Inflammatory macrophage treated with lipopolysaccharide for 4 hours (primary cell): ENCODE data around the gene AK8.

Experiments
- DNase-seq: peaks from one replicate; pipeline ENCODE4 v3.0.0-alpha.2; 2020

AK8 gene

GRCh38 chr9:132887181-132888120 lies 9.4 kb upstream of the AK8 start:
- no peak for DNase-seq

GRCh38 chr9:132886334-132886725 lies 8.2 kb upstream of the AK8 start:
- DNase-seq, result no peak

DNA sequence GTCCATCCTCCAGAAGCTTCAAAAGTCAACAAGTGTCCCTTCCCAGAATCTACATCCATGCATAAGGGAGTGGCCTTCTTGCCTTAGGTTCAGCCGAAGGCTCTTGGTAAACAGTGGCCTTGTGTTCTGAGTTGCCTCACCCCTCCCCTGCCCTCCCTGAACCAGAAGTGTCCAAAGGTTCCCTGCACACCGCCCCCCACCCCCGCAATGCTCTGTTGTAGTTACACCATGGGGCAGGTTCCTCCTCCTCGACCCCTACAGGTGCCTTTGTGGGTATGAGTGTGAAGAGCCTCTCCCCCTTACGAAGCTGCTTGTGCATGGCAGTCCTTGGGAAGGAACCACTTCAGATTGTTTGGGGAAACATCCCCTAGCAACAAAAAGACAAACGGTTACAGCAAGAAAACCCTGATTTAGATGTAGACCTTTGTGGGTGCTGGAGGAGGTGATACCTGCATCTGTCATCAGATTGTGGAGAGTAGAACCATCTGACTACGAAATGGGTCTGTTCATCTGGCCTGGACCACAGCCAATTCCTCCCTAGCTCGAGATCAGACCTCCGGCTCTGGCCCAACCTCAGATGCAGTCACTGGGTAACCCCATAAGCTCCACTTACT lies 7.7 kb upstream of the AK8 start:
- DNase-seq, result no peak

DNA sequence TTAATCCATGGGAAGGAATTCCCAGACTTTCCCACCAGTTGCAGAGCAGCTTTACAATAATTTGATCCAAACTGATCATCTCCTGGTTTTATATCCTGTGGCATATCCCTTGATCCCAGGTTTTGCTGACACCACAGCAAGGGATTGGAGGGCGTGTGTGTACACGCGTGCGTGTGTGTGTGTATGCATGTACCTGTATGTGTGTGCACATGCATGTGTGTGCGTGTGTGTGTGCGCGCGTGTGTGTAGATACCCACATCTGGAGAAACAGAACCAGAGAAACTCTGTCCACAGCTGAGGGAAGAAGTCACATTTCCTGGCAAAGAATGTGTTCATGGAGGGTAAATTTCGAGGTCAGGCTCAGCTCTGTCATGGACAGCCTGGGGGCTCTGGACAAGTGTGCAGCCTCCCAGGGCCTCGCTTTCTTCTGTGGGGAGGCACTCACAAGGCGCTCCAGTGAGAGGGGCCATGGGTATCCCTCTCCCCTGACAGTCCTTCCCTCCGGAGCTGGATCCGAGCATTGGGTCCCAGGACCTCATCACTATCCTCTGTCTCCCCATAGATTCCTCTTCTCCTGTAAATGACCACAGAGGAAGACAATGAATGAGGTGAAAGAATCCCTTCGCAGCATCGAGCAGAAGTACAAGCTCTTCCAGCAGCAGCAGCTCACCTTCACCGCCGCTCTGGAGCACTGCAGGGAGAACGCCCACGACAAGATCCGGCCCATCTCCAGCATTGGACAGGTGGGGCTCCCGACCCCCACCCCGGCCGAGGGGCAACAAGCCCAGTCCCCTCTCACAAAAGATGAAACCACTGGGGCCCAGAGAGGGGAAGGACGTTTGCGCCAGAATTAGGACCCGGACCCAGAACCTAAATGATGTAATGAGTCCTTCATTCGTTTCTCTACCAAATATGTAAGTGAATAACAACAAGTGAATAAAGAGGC lies 5.5 kb upstream of the AK8 start:
- DNase-seq, result no peak

GRCh38 chr9:132882616-132883015 lies 4.5 kb upstream of the AK8 start:
- DNase-seq, result no peak

DNA sequence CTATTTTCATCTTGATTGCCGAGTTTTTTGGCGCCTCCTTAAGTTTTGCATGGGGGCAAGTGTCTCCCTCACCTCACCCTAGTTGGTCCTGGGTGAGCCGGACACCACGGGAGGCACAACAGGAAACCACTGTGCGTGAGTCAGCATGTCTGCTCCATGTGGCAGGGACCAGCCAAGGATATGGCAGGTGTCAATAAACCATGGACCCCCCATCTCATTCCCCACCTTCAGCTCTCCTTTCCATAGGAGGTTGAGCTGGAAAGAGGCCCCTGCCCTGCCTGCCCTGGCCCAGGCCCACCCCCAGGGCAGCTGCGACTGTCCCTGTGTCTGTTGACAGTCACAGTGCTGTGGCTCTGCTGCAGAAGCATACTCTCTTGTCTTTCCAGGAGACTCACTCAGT lies 3.7 kb upstream of the AK8 start:
- no peak for DNase-seq

DNA sequence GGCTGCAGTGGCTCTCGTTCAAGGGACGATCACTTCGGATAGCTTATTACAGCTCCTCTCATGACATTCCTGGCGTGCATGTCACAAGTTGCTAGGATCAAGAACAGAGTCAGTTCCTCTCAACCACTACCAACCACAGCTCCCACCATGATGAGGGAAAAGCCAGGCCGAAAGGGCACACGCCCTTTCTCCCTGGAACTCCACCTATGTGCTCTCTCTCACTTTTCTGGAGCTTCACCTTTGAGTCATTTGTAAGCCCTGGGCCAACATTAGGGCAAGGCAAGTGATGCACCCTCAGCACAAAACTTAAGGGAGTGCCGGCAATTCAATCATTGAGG lies 2.2 kb upstream of the AK8 start:
- no peak for DNase-seq

GRCh38 chr9:132879457-132880323 lies 1.6 kb upstream of the AK8 start:
- DNase-seq, result no peak

DNA sequence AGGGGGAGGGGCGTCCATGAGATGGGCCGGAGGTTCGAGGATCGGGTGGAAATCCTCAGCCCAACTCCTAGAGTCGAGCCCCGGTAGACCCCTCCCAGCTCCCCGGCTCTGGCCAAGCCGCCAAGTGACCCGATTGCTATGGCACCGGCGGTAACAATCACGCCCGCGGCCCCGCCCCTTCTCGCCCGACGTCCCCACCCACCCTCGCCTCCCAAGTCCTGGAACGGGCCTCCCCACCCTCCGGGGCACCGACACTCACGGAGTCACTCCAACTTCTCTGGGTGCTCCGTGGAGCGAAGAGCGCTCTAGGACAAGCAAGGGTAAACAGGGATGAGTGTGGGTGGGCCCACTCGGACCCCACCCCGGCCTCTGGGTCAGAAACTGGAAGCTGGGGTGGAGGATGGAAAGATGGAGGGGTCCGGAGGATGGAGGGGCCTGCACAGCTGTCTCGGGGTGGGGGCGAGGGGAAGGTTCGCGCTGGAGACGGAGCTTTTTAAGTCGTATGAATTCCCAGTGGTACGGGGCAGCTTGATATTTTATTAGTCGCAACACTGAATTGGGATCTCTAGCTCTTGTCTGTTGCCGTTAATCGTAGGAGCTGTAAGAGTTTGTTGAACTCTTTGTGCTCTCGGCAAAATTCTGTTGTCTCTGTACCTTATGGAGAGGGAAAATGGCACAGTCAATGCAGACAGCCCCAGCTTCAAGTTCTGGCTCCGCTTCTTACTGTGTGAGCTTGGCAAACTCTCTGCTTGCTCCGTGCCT lies 792 bp upstream of the AK8 start, which contains the start of gene SPACA9:
TSS of gene SPACA9 (plus strand) at position 204 of the 762 bp plus-strand sequence. CDS start 5,050 bp downstream, outside the sequence.
- peak; percentile 25 for DNase-seq

DNA sequence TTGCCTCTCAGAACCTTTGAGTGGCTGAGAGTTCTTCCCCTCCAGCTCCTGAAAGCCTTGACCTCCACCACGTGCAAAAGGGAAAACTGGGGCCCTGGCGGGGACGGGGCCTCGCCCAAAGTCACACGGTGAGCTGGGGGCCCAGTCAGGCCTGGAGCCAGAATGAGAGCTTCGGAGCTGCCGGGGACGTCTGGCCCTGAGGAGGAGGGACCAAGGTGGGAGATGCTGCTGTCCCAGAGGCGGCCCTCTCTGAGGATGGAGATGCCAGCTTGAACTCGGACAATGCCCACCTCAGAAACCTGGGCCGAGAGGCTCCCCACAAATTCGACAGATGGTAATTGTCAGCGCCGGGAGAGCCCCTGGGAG lies 643 bp downstream of the AK8 start:
- no peak for DNase-seq

DNA sequence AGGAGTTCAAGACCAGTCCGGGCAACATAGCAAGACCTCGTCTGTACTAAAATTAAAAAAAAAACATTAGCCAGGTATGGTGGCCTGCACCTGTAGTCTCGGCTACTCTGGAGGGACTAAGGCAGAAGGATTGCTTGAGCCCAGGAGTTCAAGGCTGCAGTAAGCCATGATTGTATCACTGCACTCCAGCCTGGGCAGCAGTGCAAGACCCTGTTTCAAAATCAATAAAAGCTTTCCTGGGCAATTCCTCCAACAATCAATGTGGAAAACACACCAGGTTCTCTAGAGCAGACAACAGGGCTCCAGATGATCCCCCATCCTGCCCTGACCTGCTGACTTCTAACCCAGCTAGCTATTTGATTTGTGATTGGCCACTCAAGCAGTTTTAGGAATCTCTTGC lies 1.2 kb downstream of the AK8 start:
- DNase-seq, result no peak

- DNase-seq, result no peak
Measured at GRCh38 chr9:132875159-132875558, 2.9 kb downstream of the AK8 start.

GRCh38 chr9:132873403-132873802 lies 4.7 kb downstream of the AK8 start:
- DNase-seq, result no peak

DNA sequence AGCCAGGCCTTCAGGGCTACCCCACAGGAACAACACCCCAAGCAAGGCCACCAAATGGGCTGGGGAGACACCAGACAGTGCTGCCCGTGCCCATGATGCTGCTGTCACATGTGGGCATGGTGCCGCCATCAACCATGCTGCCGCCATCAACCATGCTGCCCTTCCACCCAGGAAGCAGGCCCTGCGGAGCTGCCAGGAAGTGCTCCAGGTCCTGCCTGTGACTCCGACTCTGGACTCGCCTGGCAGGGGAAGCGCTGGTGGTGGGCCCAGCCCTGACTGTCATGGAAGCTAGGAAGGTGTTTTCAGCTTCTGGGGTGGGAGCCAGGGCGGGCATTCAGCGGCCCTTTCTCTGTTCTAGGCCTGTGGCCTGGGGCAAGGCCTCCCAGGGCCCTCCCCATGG lies 8.8 kb downstream of the AK8 start:
- no peak for DNase-seq

DNA sequence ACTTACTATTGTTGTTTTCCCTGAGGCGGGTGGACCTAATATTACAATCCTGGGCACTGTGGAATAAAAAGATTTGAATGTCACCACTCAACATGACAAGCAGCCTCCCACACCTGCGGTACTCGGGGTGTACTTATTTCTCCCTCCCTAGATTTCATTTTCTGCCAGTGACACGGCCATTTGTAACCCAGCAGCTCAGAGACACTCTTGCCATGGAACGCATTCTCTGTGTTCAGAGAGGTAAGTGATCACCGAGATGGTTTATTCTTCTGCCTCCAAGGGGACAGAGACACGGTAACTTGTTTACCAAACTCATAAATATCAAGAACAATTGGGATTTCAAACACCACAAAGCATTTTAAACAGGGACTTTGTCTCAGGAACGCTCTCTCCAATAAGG lies 11.2 kb downstream of the AK8 start:
- DNase-seq, result no peak

GRCh38 chr9:132864691-132865090 lies 13.4 kb downstream of the AK8 start:
- DNase-seq, result no peak

- no peak for DNase-seq
Measured at GRCh38 chr9:132864277-132864676, 13.8 kb downstream of the AK8 start.

GRCh38 chr9:132863096-132863495 lies 15.0 kb downstream of the AK8 start:
- DNase-seq, result no peak

DNA sequence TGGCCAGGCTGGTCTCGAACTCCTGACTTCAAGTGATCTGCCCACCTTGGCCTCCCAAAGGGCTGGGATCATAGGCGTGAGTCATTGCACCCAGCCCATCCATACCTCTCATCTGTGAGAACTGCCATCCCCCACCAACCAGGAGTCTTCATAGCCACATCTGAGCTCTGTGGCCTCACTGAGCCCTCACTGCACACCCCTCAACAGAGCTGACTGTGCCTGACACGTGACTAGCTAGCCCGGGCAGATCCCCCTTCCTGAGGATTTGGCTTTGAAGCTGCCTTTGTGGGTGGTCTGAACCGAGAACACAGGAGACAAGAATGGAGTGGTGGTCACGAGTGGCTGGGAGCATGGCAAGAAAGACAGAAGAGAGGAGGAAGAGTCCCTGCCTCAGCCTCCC lies 15.6 kb downstream of the AK8 start:
- DNase-seq, result no peak

GRCh38 chr9:132861666-132862065 lies 16.4 kb downstream of the AK8 start:
- no peak for DNase-seq

GRCh38 chr9:132858751-132859150 lies 19.3 kb downstream of the AK8 start:
- no peak for DNase-seq
